Measurements from ENCODE around the gene SP6.

Gene SP6

DNA sequence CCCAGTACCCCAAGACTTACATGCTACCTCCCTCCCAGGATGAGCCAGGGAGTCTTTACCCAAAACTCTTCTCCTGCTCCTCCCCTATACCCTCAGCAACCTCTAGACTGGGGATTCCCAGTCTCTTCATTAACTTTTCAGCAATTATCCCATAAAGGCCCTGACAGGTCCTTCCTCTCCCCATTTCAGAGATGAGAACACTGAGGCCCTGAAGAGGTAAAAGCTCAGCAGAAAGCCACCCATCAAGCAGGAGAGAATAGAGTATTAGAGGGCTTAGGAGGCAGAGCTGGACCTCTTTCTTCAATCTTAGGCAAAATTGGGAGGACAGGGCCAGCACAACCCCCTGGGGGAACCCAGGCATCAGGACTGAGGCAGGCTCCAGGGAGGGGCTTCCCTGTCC, 5.9 kb upstream of the SP6 start:
- DNase-seq (ENCODE audit: low read depth): no peak

DNA sequence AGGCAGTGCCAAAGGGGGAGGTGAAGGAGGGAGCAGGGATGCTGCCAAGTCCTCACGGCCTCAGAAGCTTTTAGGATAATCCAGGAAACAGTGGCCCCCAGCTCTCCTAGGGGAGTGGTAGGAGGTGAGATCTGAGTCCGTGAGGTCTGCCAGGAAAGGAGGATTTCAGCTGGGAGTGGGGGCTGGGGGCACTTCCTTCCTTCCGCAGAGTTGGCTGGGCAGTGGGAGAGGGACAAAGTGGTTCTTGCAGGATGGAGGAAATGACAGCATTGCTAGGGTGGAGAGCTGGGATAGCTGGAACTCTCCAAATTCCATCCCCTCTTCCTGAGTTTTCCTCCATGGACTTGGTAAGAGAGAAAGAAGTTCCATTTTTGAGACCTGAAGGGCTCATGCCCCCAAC, 4.8 kb upstream of the SP6 start:
- DNase-seq (ENCODE audit: low read depth): no peak

DNA sequence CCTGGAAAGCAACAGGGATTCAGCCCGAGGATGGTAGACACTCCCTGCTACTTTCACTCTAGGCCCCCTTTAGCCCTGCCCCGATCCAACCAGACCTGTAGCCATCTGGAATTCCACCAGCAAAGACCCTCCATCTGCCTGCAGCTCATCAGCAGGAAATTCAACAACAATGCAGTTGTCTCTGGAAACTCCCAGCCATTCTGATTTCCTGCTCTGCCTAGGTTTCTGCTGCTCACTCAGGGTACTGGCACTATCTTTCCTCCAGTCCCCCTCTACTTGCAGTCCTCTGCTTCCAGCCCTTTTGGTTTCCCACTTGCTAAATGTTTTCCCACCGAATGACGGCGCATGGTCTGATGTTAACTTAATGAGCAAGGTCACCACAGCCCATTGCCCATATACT, 2.7 kb upstream of the SP6 start:
- DNase-seq (ENCODE audit: low read depth): no peak

DNA sequence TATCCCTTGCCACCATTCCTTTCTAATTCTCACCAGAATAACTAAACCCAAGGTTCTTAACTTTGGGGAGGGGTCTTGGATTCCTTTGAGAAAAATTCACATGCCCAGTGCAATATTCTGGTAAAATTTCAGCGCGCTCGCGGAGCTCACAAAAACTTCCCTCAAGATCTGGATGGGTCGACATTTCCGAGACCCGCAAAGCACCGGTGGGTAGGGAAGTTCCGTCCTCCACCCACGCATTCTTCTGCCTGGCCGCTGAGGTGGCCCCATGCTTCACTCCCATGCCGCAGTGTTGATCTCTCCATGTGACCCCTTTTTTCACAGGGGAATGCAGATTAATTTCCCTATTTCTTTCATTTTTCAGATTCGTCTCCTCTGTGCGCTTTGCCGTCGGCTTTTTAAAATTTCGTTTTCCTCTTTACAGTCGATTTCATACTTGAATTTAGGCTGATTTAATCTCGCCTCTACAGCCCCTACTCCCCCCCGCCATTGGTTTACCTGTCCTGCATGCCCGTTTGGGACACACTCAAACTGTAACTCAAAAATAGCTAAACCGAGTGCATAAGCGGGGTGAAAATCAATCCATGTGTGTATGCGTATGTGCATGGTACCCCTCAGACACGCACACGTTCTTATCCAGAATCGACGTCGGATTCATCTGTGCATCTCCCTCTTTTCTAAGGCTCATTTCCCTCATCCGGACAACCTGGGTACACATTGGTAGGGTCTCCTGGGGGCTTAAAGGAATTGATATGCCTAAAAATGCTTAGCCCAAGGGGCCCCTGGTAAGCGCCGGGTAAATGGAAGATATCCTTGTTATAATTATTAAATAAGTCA, 1.4 kb upstream of the SP6 start:
- DNase-seq (ENCODE audit: low read depth): no peak

DNA sequence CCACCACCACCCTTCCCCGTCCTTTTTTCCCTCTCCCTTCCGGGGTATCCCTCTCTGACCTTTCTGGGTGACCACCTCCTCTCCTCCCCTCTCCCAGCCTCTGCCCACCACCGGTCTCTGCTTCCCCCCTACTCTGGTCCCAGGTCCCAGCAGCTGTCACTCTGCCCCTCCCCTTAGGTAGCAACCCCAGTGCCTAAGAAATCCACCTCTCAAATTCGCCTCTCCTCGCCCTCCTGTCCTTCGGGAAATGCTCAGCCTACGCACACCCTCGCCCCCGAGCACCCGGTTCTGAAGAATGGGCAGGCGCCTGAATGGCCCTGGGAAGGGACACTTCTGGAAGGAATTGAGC, 775 bp upstream of the SP6 start:
- DNase-seq (ENCODE audit: low read depth): no peak

DNA sequence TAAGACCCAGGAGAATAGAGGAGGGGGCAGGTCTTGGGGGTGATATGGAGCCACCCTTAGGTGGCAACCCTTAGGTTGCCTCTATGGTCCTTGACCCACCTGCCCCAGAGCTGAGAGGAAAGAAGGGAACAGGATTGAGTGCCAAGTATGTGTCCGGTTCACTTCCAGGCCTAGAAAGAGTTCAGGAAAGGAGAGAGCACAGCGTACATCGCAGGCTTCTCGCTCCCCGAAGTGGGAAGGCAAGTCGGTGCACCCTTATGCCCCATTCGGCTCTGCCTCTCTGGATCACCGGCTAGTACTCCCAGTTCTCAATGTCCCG, 631 bp downstream of the SP6 start:
- DNase-seq (ENCODE audit: low read depth): no peak

DNA sequence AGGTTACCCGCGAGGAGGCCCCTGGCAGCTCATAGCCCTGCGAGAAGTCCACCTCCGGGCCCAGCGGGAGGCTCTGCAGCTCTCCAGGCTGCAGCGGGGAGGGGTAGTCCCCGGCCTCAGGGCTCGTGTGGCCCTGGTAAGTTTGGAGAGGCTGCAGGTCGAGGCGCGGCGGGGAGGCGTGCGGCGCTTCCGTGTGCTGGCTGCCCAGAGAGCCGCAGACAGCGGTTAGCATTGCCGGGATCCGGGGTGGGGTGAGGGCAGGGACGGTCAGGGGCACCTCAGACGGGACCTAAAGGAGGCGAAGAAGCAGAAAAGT, 2.8 kb downstream of the SP6 start:
- no peak for DNase-seq (ENCODE audit: low read depth)

DNA sequence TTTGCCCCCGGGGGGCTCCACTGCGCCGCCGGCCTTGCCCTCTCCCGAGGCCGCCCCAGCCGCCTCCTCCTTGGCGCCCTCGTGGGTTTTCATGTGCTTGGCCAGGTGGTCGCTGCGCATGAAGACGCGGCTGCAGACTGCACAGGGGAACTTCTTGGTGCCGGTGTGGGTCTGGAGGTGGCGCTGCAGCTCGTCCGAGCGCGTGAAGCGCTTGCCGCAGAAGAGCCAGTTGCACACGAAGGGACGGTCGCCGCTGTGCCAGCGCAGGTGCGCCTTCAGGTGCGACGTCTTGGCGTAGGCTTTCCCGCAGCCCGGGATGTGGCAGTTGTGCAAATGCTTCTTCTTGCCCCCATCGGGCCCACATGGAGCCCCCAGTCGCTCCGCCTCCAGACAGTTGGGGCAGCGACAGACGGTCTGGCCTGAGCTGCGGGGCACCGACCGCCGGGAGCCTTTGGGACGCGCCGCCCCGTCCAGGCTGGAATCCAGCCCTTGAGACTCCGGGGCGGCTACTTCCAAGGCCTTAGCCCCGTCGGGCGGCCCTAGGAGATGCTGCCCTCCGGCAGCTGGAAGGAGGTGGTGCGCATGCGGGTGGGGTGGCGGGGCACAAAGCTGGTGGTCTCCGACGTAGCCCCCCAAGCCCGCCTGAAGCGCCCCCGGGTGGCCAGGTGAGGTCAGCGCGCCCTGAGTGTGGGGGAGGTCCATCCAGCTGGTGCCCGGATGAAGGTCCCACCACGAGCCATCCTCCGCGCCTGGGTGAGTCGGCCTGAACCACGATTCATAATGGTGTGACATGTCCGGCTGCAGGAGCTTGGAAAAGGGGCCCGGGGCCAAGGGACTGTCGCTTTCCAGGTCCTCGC, 3.4 kb downstream of the SP6 start:
- DNase-seq (ENCODE audit: low read depth): no peak

DNA sequence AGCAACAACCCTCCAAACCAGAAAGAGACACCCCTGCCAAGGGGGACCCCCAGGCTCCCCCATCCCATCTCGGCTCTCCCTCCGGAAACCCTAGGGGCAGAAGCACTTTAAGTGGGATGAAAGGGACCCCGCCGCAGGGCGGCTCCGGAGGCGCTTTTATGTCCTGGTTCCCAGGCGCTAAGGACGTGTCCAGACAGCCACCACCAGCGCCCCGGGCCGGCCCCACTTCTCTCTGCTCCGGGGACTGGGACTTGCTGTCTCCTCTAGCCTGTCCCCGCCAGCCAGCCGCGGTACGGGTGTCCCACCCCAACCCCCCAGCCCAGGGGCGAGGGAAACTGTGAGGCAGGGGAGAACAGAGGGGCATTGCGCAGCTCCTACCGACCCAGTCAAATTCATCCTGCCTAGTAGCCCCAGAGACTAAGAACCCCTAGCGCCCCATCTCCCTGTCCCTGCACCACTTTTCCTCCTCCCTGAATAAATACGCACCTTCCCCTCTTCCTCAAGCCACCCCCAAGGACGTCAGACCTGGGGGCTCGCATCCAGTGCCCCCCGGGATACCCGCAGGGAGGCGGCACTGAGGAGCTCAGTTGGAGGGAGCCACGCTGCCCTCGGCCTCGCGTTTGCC, 4.1 kb downstream of the SP6 start:
- DNase-seq (ENCODE audit: low read depth): no peak

DNA sequence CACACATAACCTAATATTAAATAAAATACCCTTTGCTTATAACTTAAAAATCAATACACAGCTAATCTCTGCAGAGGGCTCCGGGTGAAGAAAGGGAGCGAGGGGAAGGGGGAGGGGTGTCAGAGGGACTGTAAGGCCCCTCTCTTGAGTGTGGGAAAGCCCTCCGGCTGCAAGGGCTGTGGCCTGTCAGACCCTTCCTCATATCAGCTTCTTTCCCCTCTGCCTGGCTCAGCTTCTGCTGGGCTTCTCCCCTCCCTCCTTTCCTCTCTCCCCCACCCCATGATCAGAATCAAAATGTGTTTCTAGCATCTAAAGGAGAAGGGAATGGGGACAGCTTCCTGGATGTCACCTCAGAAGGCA, 5.3 kb downstream of the SP6 start:
- DNase-seq (ENCODE audit: low read depth): no peak

DNA sequence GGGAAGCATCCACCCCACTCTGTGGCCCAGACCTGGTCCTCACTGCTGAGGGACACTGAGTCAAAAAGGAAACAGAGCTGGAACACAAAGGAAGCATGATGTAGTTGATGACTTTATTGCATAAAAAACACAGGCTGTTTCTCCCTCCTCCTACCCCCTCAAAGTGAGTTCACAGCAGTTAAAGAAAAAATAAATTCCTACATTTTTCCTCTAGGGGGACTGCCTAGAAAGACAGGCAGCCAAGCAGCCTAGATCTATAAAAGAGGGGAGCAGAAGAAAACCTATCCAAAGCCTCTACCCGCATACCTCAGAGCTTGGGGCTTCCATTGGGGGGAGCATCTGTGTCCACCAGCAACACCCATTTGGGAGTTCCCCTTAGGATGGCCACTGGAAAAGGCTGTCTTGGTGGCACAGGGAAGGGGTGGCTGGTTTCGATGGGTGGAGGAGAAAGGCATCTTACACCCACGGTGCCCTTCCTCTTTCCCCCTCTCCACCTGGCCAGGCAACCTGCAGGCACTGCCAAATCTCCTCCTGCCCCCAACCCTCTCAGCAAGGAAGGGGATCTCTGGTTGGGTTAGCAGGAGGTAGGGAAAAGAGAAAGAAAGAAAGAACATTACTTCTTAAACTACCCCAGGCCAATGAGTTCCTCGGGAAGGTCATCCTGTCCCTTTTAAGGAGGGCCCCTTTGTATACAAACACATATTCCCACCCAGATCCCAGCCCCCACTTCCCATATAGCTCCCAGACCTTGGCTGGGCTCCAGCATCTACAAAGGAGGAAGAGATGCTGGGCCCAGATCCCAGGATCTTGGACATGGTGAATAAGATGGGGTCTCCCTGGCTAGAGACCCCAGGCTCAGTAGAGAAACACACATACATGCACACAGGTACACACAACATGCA, 5.9 kb downstream of the SP6 start:
- DNase-seq (ENCODE audit: low read depth): no peak

DNA sequence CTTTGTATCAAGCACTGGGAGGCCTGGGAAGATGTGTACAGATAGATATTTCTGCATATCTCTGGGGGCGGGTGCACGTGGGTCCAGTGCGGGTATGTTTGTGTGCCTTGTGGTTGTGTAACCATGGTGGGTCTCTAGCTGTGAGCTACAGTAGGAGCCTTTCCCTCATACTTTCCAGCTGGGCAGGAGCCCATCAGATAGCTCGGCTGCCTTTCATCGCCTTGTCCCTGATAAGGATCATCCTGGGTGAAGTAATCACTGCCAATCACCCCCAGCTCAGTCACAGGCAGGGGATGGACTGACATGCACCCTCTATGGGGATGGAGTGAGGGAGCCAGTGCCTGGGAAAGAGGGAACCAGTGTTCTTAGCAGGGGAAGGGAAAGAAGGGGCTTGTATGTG, 6.7 kb downstream of the SP6 start:
- DNase-seq (ENCODE audit: low read depth): no peak

DNA sequence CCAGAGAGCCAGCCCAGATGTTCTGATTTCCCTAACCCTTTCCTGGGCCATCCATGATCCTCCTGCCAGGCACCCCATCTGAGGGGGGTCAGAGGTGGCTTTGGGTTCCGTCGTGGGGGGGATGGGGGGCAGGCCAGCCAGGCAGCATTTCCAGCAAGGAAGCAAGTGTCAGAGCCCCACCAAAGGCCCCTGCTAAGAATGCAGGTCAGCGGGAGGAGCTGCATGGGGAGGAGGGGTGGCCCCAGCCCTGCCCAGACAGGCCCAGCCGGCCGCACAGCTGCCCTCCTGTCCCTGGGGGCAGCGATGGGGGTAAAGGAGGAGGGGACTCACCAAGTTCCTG, 7.6 kb downstream of the SP6 start:
- DNase-seq (ENCODE audit: low read depth): no peak

DNA sequence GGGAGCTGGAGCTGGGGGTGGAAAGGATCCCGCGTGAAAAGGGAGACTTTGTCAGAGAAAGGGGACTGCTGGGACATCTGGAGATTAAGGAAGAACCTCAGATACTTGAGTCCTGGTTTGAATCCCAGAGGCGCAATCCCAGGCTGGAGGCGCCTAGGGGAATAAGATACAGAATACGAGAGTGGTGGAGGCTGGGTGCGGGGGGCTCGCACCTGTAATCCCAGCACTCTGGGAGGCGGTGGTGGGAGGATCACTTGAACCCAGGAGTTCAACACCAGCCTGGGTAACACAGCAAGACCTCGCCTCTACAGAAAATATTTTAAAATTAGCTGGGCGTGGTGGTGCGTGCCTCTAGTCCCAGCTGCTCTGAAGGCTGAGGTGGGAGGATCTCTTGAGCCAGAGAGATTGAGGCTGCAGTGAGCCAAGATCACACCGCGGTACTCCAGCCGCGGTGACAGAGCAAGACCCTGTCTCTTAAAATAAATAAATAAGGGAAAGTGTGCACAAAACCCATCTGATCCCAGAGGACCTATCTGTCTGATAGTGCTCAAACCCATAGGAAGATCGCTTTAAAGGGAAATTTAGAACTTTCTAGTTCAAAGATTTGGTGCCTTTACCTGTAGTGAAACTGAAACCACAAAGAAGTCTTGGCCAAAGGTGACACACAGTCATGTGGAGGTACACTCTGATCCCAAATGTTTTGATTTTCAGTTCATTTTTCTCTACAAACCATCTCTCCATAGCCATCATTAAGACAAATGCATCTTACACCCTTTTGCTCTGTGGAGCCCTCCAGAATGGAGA, 9.3 kb downstream of the SP6 start:
- DNase-seq (ENCODE audit: low read depth): no peak

DNA sequence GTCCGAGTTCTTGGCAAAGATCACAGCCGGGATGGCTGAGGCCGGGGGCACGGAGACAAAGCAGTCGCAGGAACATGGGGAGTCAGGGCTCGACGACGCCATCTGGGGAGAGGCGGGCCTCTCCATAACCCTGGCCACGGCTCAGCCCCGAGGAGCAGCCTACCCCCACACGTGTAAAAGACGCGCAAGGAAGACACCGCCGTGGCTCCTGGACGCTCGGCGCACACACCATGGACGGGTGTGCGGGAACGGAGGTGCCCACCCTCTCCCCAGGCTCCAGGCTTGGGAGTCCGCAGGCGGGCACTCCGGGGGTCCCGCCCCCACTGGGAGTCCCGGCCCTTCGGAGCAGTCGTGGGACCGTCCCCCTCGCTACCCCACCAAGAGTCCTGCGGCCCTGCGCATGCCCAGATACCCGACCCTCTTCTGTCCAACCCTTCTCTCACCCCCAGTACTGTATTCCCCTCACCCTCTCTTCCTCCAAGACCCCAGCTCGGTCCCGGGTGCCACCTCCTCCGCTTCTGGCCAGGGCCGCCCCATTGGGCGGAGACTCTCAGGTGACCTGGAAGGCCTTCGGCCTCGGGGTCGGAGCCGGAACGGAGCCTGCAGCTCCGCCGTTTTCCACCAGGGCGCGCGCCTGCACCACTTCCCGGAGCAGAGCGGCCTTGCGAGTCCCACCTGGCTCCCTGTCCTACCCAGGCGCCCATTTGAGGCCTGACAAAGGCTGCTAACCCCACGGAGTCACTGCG, 10.0 kb downstream of the SP6 start, which contains the start of gene SCRN2:
Gene SCRN2 (minus strand): TSS at position 532 of the 746 bp plus-strand sequence. CDS start 430 bp downstream, at position 102.
- DNase-seq (ENCODE audit: low read depth): peak; percentile 77

DNA sequence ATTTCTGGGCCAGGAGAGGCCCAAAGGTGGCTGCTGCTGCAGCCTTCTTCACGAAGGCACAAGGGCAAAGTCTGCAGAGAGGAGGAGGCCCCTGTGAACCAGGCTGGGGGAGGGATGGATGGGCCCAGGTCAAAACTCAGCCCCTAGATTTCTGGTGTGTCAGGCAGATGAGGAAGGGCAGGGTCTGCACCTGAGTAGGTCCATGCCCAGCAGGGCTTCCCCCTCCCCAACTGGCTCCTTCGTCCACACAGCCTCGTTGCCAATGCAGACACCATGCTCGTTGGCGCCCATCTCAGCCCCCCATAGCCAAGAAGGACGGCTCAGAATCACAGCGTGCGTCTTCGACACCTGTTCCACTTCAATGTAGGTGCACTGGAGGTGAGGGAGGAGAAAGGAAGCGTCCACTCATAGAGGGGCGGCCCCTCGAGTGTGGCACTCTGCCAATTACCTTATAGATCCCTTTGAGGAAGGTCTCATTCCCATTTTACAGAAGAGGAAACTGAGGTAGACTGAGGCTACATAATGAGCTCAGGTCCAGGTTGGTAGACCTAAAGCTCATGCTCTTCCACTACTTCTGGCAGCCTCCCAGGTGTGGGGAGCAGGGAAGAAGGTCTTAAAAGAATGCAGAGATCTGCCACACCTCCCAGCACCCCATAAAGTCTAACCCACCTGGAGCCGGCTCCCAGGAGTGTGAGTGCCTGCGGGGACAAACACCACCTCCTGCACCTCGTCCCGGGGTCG, 10.8 kb downstream of the SP6 start:
- DNase-seq (ENCODE audit: low read depth): no peak

DNA sequence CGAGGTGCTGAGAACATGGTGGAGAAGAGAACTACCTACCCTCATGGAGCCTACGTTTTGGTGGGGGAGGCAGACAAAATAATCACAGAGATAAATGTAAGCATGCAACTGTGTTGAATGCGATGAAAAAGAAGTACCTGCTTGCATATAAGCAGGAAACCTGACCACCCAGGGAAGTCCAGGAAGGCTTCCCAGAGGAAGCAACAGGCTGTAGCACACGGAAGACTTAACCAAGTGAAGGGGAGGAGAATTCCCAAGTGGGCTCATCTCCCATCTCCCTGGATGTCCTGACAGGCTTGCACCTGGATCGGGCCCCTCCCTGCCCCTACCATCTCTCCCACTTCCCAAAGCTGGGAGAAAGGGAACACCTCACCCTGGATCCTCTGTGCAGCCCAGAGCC, 11.9 kb downstream of the SP6 start:
- no peak for DNase-seq (ENCODE audit: low read depth)

DNA sequence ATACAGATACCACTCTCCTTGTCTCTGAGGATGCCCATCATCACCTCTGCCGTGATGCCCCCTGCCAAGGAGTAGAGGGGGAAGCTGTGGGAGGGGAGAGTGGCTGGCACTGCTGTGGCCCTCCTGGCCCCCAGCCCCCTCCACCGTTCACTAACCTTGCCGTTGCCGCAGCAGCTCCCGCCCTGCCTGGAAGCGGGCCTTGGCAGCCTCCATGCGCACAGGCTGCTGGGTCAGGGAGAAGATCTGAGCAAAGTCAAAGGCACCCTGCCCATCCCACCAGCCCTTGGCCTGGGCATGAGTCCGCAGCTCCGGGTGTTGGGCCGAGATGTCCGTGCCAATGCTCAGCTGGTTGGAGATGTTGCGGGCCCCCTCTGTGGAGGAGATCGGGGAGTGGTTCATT, 12.3 kb downstream of the SP6 start:
- DNase-seq (ENCODE audit: low read depth): no peak

DNA sequence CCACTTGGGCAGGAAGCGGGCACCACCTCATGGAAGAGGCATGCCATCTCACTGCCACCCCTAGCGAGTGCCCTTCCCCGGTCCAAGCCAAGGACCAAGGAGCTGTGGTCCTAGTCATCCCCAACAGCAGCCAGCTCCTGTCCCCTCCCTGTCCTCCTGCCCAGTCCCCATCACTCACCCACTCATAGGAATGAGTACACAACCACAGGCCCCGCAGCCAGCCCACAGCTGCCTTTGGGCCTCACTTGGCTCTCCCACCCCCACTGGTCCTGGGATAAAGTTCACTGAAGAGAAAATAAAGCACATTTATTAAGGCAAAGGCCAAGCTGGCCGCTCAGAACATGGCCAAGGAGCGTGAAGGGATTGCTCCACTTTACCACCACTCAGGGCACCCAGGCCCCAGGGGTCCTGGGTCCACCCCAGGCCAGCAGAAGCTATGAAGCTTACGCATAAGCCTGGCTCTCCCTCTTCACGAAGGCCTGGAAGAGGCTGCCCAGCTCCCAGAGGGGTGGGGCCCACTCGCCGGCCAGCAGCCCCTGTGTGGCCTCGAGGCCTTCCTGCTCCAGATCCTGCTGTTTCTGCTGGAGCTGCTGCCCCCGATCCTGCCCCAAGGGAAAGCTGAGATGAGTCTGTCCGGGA, 13.4 kb downstream of the SP6 start:
- DNase-seq (ENCODE audit: low read depth): peak; percentile 50

DNA sequence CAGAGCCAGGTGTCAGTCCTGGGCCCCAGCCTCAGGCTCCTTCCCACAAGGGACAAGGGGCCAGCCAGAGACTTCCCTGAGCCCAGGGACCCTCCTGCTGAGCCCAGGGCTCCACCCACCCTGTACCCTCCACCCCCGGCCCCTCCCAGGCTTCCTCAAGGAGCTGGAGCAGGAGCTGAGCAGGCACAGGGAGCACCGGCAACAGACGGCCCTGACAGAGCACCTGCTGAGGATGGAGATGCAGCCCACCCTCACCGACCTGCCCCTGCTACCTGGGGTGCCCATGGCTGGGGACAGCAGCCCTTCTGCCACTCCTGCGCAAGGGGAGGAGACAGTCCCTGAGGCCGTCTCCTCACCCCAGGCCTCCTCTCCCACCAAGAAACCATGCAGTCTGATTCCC, 14.4 kb downstream of the SP6 start:
- no peak for DNase-seq (ENCODE audit: low read depth)

Data from HS-27A (cell line).